Activated T-helper 1 cell treated with anti-CD3 and anti-CD28 coated beads, Interleukin-12 subunit alpha, Interleukin-12 subunit beta, Interleukin-2, Interleukin-4 antibody, amounts not matched to agents 30 ng/mL and 10 ng/mL and 1 ng/mL, durations not matched to agents 14 hours and 24 hours and 36 hours (primary cell): ENCODE data around the gene CALM1. TPM values are rescaled to one million over a fixed set of nuclear protein-coding genes. Genes with fewer than 3 reads are reported as not detected.

Experiments
- DNase-seq: peaks from one replicate; pipeline ENCODE4 v3.0.0; 2021; ENCODE audit warnings: low spot score
- H3K27ac Mint-ChIP-seq: one replicate; pipeline ENCODE4 v1.8.0; 2021; ENCODE audit warnings: mild to moderate bottlenecking, mixed read lengths
- H3K27me3 Mint-ChIP-seq: one replicate; pipeline ENCODE4 v1.8.0; 2022; ENCODE audit warnings: mild to moderate bottlenecking, moderate library complexity, mixed read lengths; ENCODE audit not compliant: insufficient read depth
- H3K36me3 Mint-ChIP-seq: one replicate; pipeline ENCODE4 v1.8.0; 2021; ENCODE audit warnings: low read depth, mixed read lengths
- H3K4me1 Mint-ChIP-seq: one replicate; pipeline ENCODE4 v1.8.0; 2021; ENCODE audit warnings: low read depth, mixed read lengths
- H3K4me3 Mint-ChIP-seq: one replicate; pipeline ENCODE4 v1.8.0; 2021; ENCODE audit warnings: mild to moderate bottlenecking, moderate library complexity, mixed read lengths
- H3K9me3 Mint-ChIP-seq: one replicate; pipeline ENCODE4 v1.8.0; 2021; ENCODE audit warnings: mixed read lengths
- intact Hi-C: fragments of 100-400 bp; cut with micrococcal nuclease; formaldehyde crosslinking; loops from one replicate; pipeline ENCODE4 v1.15.1; 2024
- total RNA-seq: library from RNA; stranded (reverse); gene quantifications from 2 replicates; pipeline ENCODE4 v1.2.3, GENCODE V29; 2022

The CALM1 gene
- total RNA-seq, 1 donor from 2014 or later: 513 TPM

DNA sequence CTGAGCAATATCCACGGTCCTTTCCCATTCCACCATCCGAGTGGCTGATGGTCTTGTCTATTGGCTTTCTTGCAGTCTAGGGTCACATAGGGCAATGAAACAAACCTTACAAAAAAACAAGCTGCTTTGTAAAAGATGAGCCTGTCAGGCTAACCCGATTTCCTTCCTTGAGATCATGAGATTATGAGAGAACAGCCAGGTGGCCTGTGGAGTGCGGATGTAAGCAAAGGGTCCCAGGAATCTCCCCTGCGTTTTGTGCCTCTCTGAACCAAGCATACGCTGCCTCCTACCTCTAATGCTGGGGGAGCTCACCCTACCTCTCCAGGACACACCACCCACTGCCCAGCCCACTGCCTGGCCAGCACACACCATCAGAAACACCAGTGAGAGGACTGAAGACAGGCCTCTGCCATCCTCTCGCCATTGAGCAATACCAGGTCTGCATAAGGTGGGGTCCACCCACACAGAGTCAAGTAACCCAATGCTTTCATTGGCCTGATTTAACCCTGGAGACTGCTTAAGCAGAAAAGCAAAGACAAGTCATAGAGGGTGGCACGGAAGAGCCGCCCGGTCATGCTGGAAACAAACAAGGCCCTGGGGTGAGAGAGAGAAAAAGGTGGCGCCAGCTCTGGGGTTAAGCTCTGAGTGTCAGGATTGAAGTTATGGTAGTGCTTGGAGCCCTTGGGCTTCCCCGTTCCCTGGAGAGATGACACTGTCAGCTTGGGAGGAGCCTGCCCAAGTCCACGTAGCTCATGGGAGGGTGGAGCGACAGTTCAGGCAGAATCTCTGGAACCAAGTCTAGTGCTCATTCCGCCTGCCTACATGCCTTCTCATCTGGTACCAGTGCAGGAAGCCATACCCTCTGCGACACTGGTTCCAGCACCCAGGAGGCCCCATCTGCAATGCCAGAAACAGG, 46.6 kb downstream of the CALM1 start:
- DNase-seq: no peak
- Mint-ChIP-seq H3K4me1 (no peaks in the 10 kb centered on the region), H3K36me3 (no peaks in the 10 kb centered on the region), H3K9me3 (no peaks in the 10 kb centered on the region), H3K27me3 (peaks cover 7% of the 10 kb centered on the region), H3K4me3 (no peak overlapping the region), H3K27ac (no peak overlapping the region)
- intact Hi-C loops: no loop called here

DNA sequence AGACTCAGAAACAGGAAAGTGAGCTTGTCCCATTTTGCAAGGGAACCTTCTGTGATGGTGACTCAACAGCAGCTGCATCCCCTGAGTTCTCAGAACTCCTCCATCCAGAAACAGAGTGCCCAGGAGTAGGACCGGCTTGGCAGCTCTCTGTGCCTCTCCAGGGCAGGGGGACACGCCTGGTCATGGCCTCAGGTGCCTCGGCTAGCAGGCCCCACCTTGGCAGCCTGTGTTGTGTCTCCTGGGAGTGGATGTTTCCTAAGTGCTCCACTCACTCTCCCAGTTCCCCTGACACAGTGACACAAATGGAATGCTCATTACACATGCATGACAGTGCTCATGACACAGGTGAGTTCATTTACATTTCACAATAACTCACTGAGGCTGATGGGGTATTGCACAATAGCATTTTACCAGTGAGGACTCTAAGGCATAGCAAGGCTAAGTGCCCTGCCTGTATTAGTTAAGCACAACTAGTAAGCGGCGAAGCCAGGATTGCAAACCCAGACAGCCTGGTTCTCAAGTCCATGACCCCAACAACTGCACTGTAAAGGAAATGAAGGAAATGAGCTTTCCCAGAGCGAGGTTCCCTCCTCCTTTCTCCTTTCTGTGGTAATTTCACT, 47.4 kb downstream of the CALM1 start:
- no peak overlapping the region for H3K27ac Mint-ChIP-seq
- H3K36me3 Mint-ChIP-seq: no peaks in the 10 kb centered on the region
- H3K27me3 Mint-ChIP-seq: peaks cover 7% of the 10 kb centered on the region
- intact Hi-C loops: no loop called here
- H3K4me3 Mint-ChIP-seq: no peak overlapping the region
- no peaks in the 10 kb centered on the region for H3K9me3 Mint-ChIP-seq
- no peaks in the 10 kb centered on the region for H3K4me1 Mint-ChIP-seq
- DNase-seq: no peak

DNA sequence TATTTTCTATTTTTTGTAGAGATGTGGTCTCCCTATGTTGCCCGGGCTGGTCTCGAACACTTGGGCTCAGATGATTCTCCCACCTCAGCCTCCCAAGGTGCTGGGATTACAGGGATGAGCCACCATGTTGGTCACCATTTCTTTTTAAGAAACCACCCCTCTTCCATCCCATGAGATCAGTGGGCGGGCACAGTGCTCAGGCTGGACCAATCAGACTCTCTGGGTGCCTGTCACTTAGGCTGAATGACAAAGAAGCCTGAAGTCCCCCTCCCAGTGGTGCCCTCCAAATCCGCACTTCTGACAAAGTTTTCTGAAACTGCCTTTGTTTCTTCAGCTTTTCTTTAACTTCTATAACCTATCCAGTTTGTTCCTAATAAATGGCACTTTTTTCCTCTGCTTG, 48.2 kb downstream of the CALM1 start:
- intact Hi-C loops: no loop called here
- H3K4me1 Mint-ChIP-seq: no peaks in the 10 kb centered on the region
- H3K36me3 Mint-ChIP-seq: no peaks in the 10 kb centered on the region
- H3K4me3 Mint-ChIP-seq: no peak overlapping the region
- no peak overlapping the region for H3K27ac Mint-ChIP-seq
- no peaks in the 10 kb centered on the region for H3K9me3 Mint-ChIP-seq
- no peak for DNase-seq
- peaks cover 7% of the 10 kb centered on the region for H3K27me3 Mint-ChIP-seq

DNA sequence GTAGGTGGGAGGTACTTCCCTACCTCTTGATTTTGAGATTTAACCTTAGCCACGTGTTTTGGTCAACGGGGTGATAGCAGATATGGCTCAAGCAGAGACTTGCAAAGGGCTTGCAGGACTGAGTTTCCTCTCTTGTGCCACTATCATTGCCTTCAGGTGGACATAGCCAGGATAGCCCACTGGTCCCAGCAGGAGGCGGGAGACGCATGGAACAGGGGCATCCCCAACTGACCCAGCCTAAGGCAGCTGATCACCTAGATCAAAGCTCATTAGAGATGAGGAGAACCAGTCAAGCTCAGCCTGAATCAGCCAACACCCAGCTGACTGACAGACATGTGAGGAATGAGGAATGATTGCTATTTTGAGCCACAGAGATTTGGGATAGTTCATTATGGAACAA, 49.6 kb downstream of the CALM1 start:
- Mint-ChIP-seq H3K36me3 (no peaks in the 10 kb centered on the region), H3K4me3 (no peak overlapping the region), H3K9me3 (no peaks in the 10 kb centered on the region), H3K27me3 (peaks cover 7% of the 10 kb centered on the region), H3K4me1 (no peaks in the 10 kb centered on the region), H3K27ac (no peak overlapping the region)
- intact Hi-C loops: no loop called here
- no peak for DNase-seq

DNA sequence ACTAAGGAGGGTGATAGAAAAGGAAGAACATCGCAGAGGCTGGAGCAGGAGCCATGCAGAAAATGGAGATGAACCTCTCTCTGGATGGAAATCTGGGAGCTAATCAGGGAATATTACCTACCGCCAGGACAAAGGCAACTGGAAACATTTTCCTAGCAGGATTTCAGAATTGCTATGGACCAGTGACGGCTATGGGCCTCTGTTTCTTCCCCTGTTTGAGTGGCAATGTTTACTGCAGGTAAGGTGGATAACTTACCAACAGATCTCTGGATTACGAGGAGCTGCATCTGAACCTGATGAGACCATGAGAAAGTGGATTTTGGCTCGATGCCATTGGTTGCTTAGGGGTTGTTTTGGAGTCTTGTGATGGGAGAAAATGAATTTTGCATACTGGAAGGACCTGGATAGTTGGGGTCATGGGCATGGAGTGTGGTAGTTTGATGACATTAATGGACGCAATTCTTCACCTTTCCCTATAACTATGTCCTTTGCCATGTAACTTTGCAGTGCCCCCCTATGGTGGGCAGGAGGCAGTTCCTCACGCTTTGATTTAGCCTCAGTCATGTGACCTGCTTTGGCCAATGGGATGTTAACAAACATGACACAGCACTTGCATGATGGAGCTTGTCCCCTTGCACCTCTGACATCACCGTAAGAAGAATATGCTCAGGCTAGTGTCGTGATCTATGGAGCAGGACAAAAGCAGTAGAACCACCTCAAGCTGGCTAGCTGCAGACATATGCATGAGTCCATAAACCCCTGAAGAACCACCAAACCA, 51.1 kb downstream of the CALM1 start:
- Mint-ChIP-seq H3K4me1 (no peaks in the 10 kb centered on the region), H3K36me3 (no peaks in the 10 kb centered on the region), H3K27ac (no peak overlapping the region), H3K27me3 (peaks cover 7% of the 10 kb centered on the region), H3K4me3 (no peak overlapping the region), H3K9me3 (no peaks in the 10 kb centered on the region)
- DNase-seq: no peak
- intact Hi-C loops: no loop called here

DNA sequence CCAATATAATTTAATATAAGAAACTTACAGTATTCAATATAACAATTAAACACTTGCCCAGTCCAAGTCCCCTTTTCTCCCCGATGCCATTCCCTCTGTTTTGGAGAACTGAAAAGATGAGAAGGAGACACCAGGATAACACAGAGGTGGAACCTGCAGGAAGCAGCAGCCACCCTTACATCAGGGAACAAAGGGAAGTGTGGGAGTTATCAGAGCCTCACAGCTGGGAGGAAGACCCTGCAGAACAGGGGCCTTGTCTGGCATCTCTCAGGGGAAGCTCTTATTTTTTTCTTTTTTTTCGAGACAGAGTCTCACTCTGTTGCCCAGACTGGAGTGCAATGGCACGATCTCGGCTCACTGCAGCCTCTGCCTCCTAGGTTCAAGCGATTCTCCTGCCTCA, 52.6 kb downstream of the CALM1 start:
- Mint-ChIP-seq H3K27me3 (peaks cover 7% of the 10 kb centered on the region), H3K9me3 (no peaks in the 10 kb centered on the region), H3K27ac (no peak overlapping the region), H3K4me3 (no peak overlapping the region), H3K4me1 (no peaks in the 10 kb centered on the region), H3K36me3 (no peaks in the 10 kb centered on the region)
- DNase-seq: no peak
- intact Hi-C loops: no loop called here

DNA sequence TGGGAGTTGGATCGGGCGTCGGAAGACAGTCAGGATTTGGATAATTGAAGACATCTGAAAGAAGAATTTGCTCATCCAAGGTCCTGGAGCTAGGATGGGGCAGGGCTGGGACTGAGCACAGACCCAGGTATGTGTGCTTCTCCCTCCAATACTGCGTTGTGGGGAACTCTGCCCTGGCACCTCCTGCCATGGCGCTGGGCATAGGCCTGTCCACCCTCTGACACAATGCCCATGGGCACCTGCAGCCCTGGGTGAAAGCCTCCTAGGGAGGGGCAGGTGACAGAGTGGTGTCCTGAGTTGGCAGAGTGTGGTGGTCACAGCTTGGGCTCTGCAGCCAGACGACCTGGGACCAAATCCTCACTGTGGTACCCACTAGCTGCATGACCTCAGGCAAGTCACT, 53.3 kb downstream of the CALM1 start:
- H3K4me1 Mint-ChIP-seq: no peaks in the 10 kb centered on the region
- no peak overlapping the region for H3K27ac Mint-ChIP-seq
- intact Hi-C loops: no loop called here
- H3K27me3 Mint-ChIP-seq: peaks cover 7% of the 10 kb centered on the region
- no peaks in the 10 kb centered on the region for H3K36me3 Mint-ChIP-seq
- DNase-seq: no peak
- H3K4me3 Mint-ChIP-seq: no peak overlapping the region
- H3K9me3 Mint-ChIP-seq: no peaks in the 10 kb centered on the region

DNA sequence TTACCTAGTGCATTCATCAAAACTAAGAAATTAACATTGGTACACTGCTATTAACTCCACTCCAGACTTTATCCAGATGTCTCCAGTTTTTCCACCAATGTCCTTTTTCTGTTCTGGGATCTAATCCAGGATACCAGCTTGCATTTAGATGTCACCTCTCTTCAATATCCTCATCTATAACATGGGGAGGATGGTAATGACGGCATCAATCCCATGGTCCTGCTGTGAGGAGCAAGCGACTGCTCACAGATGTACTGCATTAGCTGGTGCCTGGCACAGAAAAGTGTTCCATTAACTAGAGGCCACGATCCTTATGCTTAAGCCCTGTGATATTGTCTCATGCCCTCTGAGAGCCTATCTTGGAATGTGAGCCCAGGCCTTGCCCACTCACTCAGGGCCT, 53.8 kb downstream of the CALM1 start:
- no peak overlapping the region for H3K27ac Mint-ChIP-seq
- no peaks in the 10 kb centered on the region for H3K36me3 Mint-ChIP-seq
- H3K9me3 Mint-ChIP-seq: no peaks in the 10 kb centered on the region
- H3K4me3 Mint-ChIP-seq: no peak overlapping the region
- no peak for DNase-seq
- no peaks in the 10 kb centered on the region for H3K4me1 Mint-ChIP-seq
- intact Hi-C loops: no loop called here
- peaks cover 7% of the 10 kb centered on the region for H3K27me3 Mint-ChIP-seq

DNA sequence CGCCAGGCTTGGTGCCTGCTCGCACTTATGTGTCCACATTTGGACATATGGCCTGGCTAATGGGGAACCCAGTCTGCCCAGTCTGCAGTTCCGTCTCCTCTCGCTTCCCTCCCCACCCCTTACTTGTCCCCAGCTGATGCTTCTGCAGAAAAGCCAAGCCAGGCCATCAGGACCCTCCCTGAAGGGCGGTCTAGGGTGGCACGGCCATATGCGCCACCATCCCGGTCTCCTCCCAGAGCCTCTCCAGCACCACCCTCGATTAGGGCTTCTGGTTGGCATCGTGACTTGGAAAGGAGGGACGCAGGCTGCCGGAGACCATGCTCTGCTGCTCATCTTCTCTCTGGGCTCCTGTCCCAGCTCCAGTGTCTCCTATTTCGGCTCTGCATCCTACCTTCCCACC, 54.6 kb downstream of the CALM1 start:
- Mint-ChIP-seq H3K4me1 (no peaks in the 10 kb centered on the region), H3K36me3 (no peaks in the 10 kb centered on the region), H3K27me3 (peaks cover 7% of the 10 kb centered on the region), H3K27ac (no peak overlapping the region), H3K4me3 (no peak overlapping the region), H3K9me3 (no peaks in the 10 kb centered on the region)
- no peak for DNase-seq
- intact Hi-C loops: no loop called here

DNA sequence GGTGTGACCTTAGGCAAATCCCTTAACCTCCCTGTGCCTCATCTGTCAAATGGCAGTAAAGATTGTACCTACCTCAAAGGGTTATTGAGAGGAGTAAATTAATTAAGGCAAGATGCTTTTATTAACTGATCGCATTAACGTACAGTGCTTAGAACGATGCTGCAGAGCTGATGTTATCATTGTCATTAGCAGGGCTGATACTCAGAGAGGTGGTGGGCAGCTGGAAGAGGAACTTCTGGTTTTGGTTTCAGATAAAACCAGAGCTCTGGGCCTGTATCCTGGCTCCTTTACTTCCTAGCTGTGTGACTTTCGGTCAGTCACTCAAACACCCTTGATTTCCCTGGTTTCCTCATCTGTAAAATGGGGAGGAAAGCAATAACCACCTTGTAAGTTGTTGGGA, 55.1 kb downstream of the CALM1 start:
- intact Hi-C loops: no loop called here
- Mint-ChIP-seq H3K27ac (no peak overlapping the region), H3K4me1 (no peaks in the 10 kb centered on the region), H3K36me3 (no peaks in the 10 kb centered on the region), H3K27me3 (peaks cover 3% of the 10 kb centered on the region), H3K4me3 (no peak overlapping the region), H3K9me3 (no peaks in the 10 kb centered on the region)
- no peak for DNase-seq

DNA sequence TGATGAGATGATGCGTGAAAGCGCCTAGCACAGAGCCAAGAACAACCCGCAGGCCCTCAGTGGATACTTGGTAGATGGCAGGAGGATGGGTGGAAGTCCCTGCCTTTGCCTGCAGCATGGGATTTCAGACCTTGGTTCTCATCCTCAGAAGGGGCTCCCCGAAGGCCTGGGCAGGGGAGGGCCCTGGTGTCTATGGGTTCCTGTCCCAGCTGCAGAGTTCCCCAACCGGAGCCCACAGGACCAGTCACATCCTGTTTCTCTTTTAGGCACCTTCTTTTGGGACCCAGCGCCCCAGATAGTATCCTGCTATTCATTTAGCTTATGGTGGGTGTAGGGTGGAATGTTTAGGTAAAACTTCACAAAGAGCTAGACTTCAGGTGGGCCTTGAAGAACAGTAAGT, 55.5 kb downstream of the CALM1 start:
- intact Hi-C loops: no loop called here
- Mint-ChIP-seq H3K4me3 (no peak overlapping the region), H3K9me3 (no peaks in the 10 kb centered on the region), H3K27ac (no peak overlapping the region), H3K36me3 (no peaks in the 10 kb centered on the region), H3K27me3 (peaks cover 1% of the 10 kb centered on the region), H3K4me1 (no peaks in the 10 kb centered on the region)
- no peak for DNase-seq

DNA sequence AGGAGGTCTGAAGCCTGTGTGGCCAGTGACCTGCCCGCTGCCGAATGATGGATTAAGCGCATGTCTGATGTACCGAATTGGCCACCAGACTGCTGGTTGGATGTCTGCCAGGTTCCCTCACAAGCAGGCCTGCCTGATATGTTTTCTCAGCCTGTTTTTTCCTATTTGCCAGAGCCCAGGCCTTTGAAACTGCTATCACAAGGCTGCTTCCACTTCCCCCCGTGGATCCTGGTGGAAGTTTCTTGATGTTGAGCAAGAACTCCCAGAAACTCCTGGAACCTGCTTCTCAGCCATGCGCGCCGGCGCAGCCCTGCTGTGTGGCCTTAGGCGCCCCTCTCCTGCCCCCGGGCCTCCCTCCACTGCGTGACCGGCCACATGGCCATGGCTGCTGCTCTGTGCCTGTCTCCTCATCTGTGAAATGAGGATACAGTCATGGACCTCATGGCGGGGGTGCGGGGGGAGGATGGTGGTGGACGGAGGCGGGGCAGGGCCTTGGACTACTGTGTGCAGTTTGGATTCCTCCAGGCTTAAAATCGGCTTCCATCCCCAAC, 56.6 kb downstream of the CALM1 start:
- Mint-ChIP-seq H3K4me1 (no peaks in the 10 kb centered on the region), H3K9me3 (no peaks in the 10 kb centered on the region), H3K27ac (no peak overlapping the region), H3K27me3 (peaks cover 1% of the 10 kb centered on the region), H3K36me3 (no peaks in the 10 kb centered on the region), H3K4me3 (no peak overlapping the region)
- DNase-seq: no peak
- intact Hi-C loops: no loop called here
